Chondrocyte (in vitro differentiated cells): ENCODE data around the gene BTLA. TPM values are rescaled to one million over a fixed set of nuclear protein-coding genes. Genes with fewer than 3 reads are reported as not detected.

ENCODE experiments used
- DNase-seq: peaks from one replicate; pipeline ENCODE4 v3.0.0; 2021; ENCODE audit warnings: mixed read lengths, low spot score
- H3K27ac Mint-ChIP-seq: one replicate; pipeline ENCODE4 v1.8.0; 2021; ENCODE audit warnings: mild to moderate bottlenecking, moderate library complexity, mixed read lengths; ENCODE audit not compliant: unreplicated experiment
- H3K27me3 Mint-ChIP-seq: 2 replicates; pipeline ENCODE4 v1.8.0; 2021; ENCODE audit warnings: low read depth, mixed read lengths
- H3K36me3 Mint-ChIP-seq: 2 replicates; pipeline ENCODE4 v1.8.0; 2021; ENCODE audit warnings: low read depth, mixed read lengths
- H3K4me1 Mint-ChIP-seq: 2 replicates; pipeline ENCODE4 v1.8.0; 2021; ENCODE audit warnings: low read depth, mild to moderate bottlenecking, mixed read lengths
- H3K4me3 Mint-ChIP-seq: one replicate; pipeline ENCODE4 v1.8.0; 2021; ENCODE audit warnings: mild to moderate bottlenecking, moderate library complexity, mixed read lengths; ENCODE audit not compliant: unreplicated experiment
- H3K9me3 Mint-ChIP-seq: 2 replicates; pipeline ENCODE4 v1.8.0; 2021; ENCODE audit warnings: low read depth, mixed read lengths
- CTCF ChIP-seq: fragments of 200-600 bp; sonication (generic); IDR thresholded peaks from 2 replicates; pipeline ENCODE4 v1.5.0; 2021; ENCODE audit warnings: antibody characterized with exemption, mild to moderate bottlenecking, moderate library complexity
- total RNA-seq: library from RNA; stranded (reverse); gene quantifications from 3 replicates; pipeline ENCODE4 v1.2.1, GENCODE V29; 2021

The BTLA gene
- total RNA-seq, 1 donor from 2014 or later: 0.42 TPM

- Mint-ChIP-seq H3K36me3 (no peaks in the 10 kb centered on the region), H3K27ac (no peak overlapping the region), H3K9me3 (no peaks in the 10 kb centered on the region), H3K4me1 (no peaks in the 10 kb centered on the region), H3K4me3 (no peak overlapping the region), H3K27me3 (no peaks in the 10 kb centered on the region)
- TF ChIP-seq CTCF: no peak
- no peak for DNase-seq
Observed at GRCh38 chr3:112505907-112506306, 6.6 kb upstream of the BTLA start.

- no peaks in the 10 kb centered on the region for H3K27me3 Mint-ChIP-seq
- no peaks in the 10 kb centered on the region for H3K4me1 Mint-ChIP-seq
- TF ChIP-seq CTCF: no peak
- no peak overlapping the region for H3K4me3 Mint-ChIP-seq
- H3K27ac Mint-ChIP-seq: no peak overlapping the region
- DNase-seq: no peak
- H3K9me3 Mint-ChIP-seq: no peaks in the 10 kb centered on the region
- H3K36me3 Mint-ChIP-seq: no peaks in the 10 kb centered on the region
Observed at GRCh38 chr3:112504123-112504522, 4.9 kb upstream of the BTLA start.

GRCh38 chr3:112503304-112503972, 4.2 kb upstream of the BTLA start:
- H3K36me3 Mint-ChIP-seq: no peaks in the 10 kb centered on the region
- H3K9me3 Mint-ChIP-seq: no peaks in the 10 kb centered on the region
- no peak overlapping the region for H3K4me3 Mint-ChIP-seq
- H3K27ac Mint-ChIP-seq: no peak overlapping the region
- no peaks in the 10 kb centered on the region for H3K4me1 Mint-ChIP-seq
- no peaks in the 10 kb centered on the region for H3K27me3 Mint-ChIP-seq
- TF ChIP-seq CTCF: no peak
- no peak for DNase-seq

- no peak overlapping the region for H3K4me3 Mint-ChIP-seq
- no peak for TF ChIP-seq CTCF
- peaks cover 2% of the 10 kb centered on the region for H3K27me3 Mint-ChIP-seq
- H3K4me1 Mint-ChIP-seq: no peaks in the 10 kb centered on the region
- H3K9me3 Mint-ChIP-seq: no peaks in the 10 kb centered on the region
- no peak overlapping the region for H3K27ac Mint-ChIP-seq
- H3K36me3 Mint-ChIP-seq: no peaks in the 10 kb centered on the region
- DNase-seq: no peak
Observed at GRCh38 chr3:112500621-112501020, 1.3 kb upstream of the BTLA start.

GRCh38 chr3:112497897-112498548, 1.2 kb downstream of the BTLA start:
- Mint-ChIP-seq H3K27ac (no peak overlapping the region), H3K4me3 (no peak overlapping the region), H3K4me1 (no peaks in the 10 kb centered on the region), H3K36me3 (peaks cover 2% of the 10 kb centered on the region), H3K27me3 (peaks cover 2% of the 10 kb centered on the region), H3K9me3 (peaks cover 5% of the 10 kb centered on the region)
- TF ChIP-seq CTCF: no peak
- no peak for DNase-seq
